IMR-90 (cell line): ENCODE measurements around the gene NXF3. TPM values are rescaled to one million over a fixed set of nuclear protein-coding genes. Genes with fewer than 3 reads are reported as not detected.
"Not testable (repeated sequence)": the region's sequence is repeated elsewhere in the genome, so short reads cannot be mapped to it uniquely, and the experiment has no call there.

ENCODE experiments used
- ATAC-seq: fragments of 200-7000 bp; cut with Tn5 transposase; 2 replicates; pipeline ENCODE4 v1.9.1; 2020; ENCODE audit warnings: low read depth, mild to moderate bottlenecking, moderate library complexity
- BruUV-seq: library from RNA; stranded (reverse); fragments of 400-500 nt; replicated peaks from 2 replicates; lab custom pipeline; 2021; lab: Mats Ljungman, UMichigan
- CTCF ChIA-PET: fragments of 300-600 bp; formaldehyde crosslinking; extraction: SDS; loops from one replicate; lab custom pipeline; 2021; ENCODE audit warnings: antibody characterized with exemption; lab: Yijun Ruan, JAX
- POLR2A ChIA-PET: fragments of 300-600 bp; sonication (Branson Sonifier 250); formaldehyde crosslinking; loops from one replicate; lab custom pipeline; 2022; ENCODE audit warnings: antibody characterized with exemption; ENCODE audit not compliant: unreplicated experiment; lab: Charles Lee
- DNase-seq: peaks from one replicate; pipeline ENCODE4 v3.0.0; 2013
- H2AFZ ChIP-seq: replicated peaks from 2 replicates; pipeline ENCODE3; 2013; ENCODE audit warnings: low read length, mild to moderate bottlenecking; ENCODE audit not compliant: poor library complexity
- H2AK5ac ChIP-seq: 2 replicates; pipeline ENCODE4 v1.6.1; 2013; ENCODE audit warnings: low read depth, low read length, inconsistent platforms
- H2AK9ac ChIP-seq: replicated peaks from 2 replicates; pipeline ENCODE3; 2013; ENCODE audit warnings: mild to moderate bottlenecking, low read depth, low read length, moderate library complexity; ENCODE audit not compliant: poor library complexity
- H2BK120ac ChIP-seq: 2 replicates; pipeline ENCODE4 v1.6.1; 2013; ENCODE audit warnings: low read depth, low read length, inconsistent platforms
- H2BK15ac ChIP-seq: 3 replicates; pipeline ENCODE4 v1.6.1; 2013; ENCODE audit warnings: low read depth, low read length, inconsistent platforms
- H2BK20ac ChIP-seq: 2 replicates; pipeline ENCODE4 v1.6.1; 2013; ENCODE audit warnings: low read depth, mild to moderate bottlenecking, inconsistent platforms, low read length, moderate library complexity
- H2BK5ac ChIP-seq: 2 replicates; pipeline ENCODE4 v1.6.1; 2013; ENCODE audit warnings: mild to moderate bottlenecking, low read depth, low read length, inconsistent platforms; ENCODE audit not compliant: poor library complexity, severe bottlenecking
- H3K14ac ChIP-seq: replicated peaks from 2 replicates; pipeline ENCODE4 v1.6.1; 2013; ENCODE audit warnings: low read depth, low read length, inconsistent platforms
- H3K18ac ChIP-seq: 2 replicates; pipeline ENCODE4 v1.6.1; 2013; ENCODE audit warnings: low read depth, low read length, control low read depth
- H3K23ac ChIP-seq: 2 replicates; pipeline ENCODE4 v1.6.1; 2013; ENCODE audit warnings: low read depth, low read length, inconsistent platforms
- H3K27ac ChIP-seq: 2 replicates; pipeline ENCODE4 v1.5.1; 2013; ENCODE audit warnings: mild to moderate bottlenecking, control low read depth, low read length; ENCODE audit not compliant: insufficient read depth
- H3K27me3 ChIP-seq: 2 replicates; pipeline ENCODE4 v1.6.1; 2013; ENCODE audit warnings: low read length; ENCODE audit not compliant: control insufficient read depth, insufficient read depth
- H3K36me3 ChIP-seq: 2 replicates; pipeline ENCODE4 v1.6.1; 2013; ENCODE audit warnings: low read length, mixed read lengths; ENCODE audit not compliant: control insufficient read depth, insufficient read depth
- H3K4ac ChIP-seq: 2 replicates; pipeline ENCODE4 v1.6.1; 2013; ENCODE audit warnings: low read depth, low read length, inconsistent platforms
- H3K4me1 ChIP-seq: 2 replicates; pipeline ENCODE4 v1.6.1; 2013; ENCODE audit warnings: low read length, mixed read lengths; ENCODE audit not compliant: control insufficient read depth, insufficient read depth
- H3K4me2 ChIP-seq: 2 replicates; pipeline ENCODE4 v1.6.1; 2013; ENCODE audit warnings: low read depth, mild to moderate bottlenecking, control low read depth, low read length, moderate library complexity
- H3K4me3 ChIP-seq: 2 replicates; pipeline ENCODE4 v1.5.1; 2013; ENCODE audit warnings: low read depth, mild to moderate bottlenecking, control low read depth, low read length, moderate library complexity; ENCODE audit not compliant: insufficient read depth
- H3K56ac ChIP-seq: 2 replicates; pipeline ENCODE4 v1.6.1; 2013; ENCODE audit warnings: low read length, inconsistent platforms; ENCODE audit not compliant: insufficient read depth; ENCODE audit errors: extremely low read depth
- H3K79me1 ChIP-seq, 2 experiments: 2 replicates each; pipeline ENCODE4 v1.6.1; 2013; ENCODE audit warnings: low read length in 2 of 2, inconsistent platforms in 1 of 2, low read depth in 1 of 2
- H3K9ac ChIP-seq: 2 replicates; pipeline ENCODE4 v1.6.1; 2013; ENCODE audit warnings: low read depth, low read length, control low read depth
- H3K9me1 ChIP-seq: 2 replicates; pipeline ENCODE4 v1.6.1; 2013; ENCODE audit warnings: low read length, inconsistent platforms; ENCODE audit not compliant: insufficient read depth
- H3K9me3 ChIP-seq: 2 replicates; pipeline ENCODE4 v1.6.1; 2013; ENCODE audit warnings: low read length; ENCODE audit not compliant: control insufficient read depth, insufficient read depth
- H4K20me1 ChIP-seq: 2 replicates; pipeline ENCODE4 v1.6.1; 2013; ENCODE audit warnings: low read length, inconsistent platforms; ENCODE audit not compliant: insufficient read depth
- H4K5ac ChIP-seq: 2 replicates; pipeline ENCODE4 v1.6.1; 2013; ENCODE audit warnings: mild to moderate bottlenecking, low read depth, low read length, control low read depth
- H4K8ac ChIP-seq, 2 experiments: 2 replicates each; pipeline ENCODE4 v1.6.1; 2013; ENCODE audit warnings: low read depth in 2 of 2, low read length in 2 of 2, control low read depth in 1 of 2, inconsistent platforms in 1 of 2
- H4K91ac ChIP-seq: 2 replicates; pipeline ENCODE4 v1.6.1; 2013; ENCODE audit warnings: low read depth, low read length, inconsistent platforms; ENCODE audit not compliant: insufficient read depth
- WGBS, 2 experiments: methylation state at CpG; one replicate each; pipeline versions ENCODE4 v1.1.5 to v1.1.7; 2013; ENCODE audit warnings: missing lambda C conversion rate in 2 of 2; ENCODE audit not compliant: insufficient read length in 1 of 2; ENCODE audit errors: extremely low coverage in 2 of 2; 5-methylcytosine and 5-hydroxymethylcytosine counted together
- dilution Hi-C: fragments of 300-500 bp; cut with HindIII; formaldehyde crosslinking; loops from one replicate; pipeline ENCODE4 v1.14.3; 2018; ENCODE audit warnings: low sequenced_read_pairs; ENCODE audit not compliant: unreplicated experiment
- in situ Hi-C: fragments of 300-500 bp; cut with MboI; formaldehyde crosslinking; loops from 3 replicates; pipeline ENCODE4 v1.14.3; 2019; ENCODE audit warnings: low sequenced_read_pairs, inconsistent platforms, mixed read lengths
- intact Hi-C: fragments of 100-400 bp; cut with micrococcal nuclease; formaldehyde crosslinking; loops from 2 replicates; pipeline ENCODE4 v1.10.0; 2022
- polyA plus RNA-seq, 3 experiments: library from polyadenylated mRNA; depleted of rRNA; stranded (reverse); fragments of >200 nt; gene quantifications; 2 replicates each; pipeline ENCODE4 v1.2.3, GENCODE V29; 2012; ENCODE audit warnings: low replicate concordance in 1 of 3
- total RNA-seq: library from RNA; depleted of rRNA; stranded (reverse); fragments of >200 nt; gene quantifications from 2 replicates; pipeline ENCODE4 v1.2.3, GENCODE V29; 2012

Gene NXF3
- total and polyA plus RNA-seq, 2 of the 4 experiments (the other 2 are of a cell fraction): not detected

DNA sequence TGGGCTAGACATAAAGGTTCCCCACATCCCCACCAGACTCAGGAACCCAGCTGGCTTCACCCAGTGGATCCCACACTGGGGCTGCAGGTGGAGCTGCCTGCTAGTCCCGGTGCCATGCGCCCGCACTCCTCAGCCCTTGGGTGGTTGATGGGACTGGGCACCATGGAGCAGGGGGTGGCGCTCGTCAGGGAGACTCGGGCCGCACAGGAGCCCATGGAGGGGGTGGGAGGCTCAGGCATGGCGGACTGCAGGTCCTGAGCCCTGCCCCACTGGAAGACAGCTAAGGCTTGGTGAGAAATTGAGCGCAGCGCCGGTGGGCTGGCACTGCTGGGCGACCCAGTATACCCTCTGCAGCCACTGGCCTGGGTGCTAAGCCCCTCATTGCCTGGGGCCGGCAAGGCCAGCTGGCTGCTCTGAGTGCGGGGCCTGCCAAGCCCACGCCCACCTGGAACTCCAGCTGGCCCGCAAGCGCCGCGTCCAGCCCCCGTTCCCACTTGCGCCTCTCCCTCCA lies 14.3 kb upstream of the NXF3 start:
- H3K9me3 ChIP-seq, H3K4me3 ChIP-seq, H3K18ac ChIP-seq, H3K56ac ChIP-seq, H2AK9ac ChIP-seq, H4K20me1 ChIP-seq, H3K9me1 ChIP-seq, H4K91ac ChIP-seq, DNase-seq, H2AFZ ChIP-seq, CTCF ChIA-PET, H3K4me2 ChIP-seq, H2BK20ac ChIP-seq, H3K27me3 ChIP-seq, H3K9ac ChIP-seq, H3K14ac ChIP-seq, POLR2A ChIA-PET, dilution Hi-C loops, BruUV-seq, H4K8ac ChIP-seq, H3K23ac ChIP-seq, H2BK5ac ChIP-seq, ATAC-seq, H2BK120ac ChIP-seq, H4K5ac ChIP-seq, H3K27ac ChIP-seq, H3K36me3 ChIP-seq, H3K79me1 ChIP-seq, in situ Hi-C loops, H2AK5ac ChIP-seq, H2BK15ac ChIP-seq, H3K4me1 ChIP-seq, intact Hi-C loops, H3K4ac ChIP-seq: not testable (repeated sequence)
- 84% methylated on average over 8 of the region's 21 CpGs; no CpG with 5 or more reads in 1 of the 2 experiments for WGBS, 2 experiments

DNA sequence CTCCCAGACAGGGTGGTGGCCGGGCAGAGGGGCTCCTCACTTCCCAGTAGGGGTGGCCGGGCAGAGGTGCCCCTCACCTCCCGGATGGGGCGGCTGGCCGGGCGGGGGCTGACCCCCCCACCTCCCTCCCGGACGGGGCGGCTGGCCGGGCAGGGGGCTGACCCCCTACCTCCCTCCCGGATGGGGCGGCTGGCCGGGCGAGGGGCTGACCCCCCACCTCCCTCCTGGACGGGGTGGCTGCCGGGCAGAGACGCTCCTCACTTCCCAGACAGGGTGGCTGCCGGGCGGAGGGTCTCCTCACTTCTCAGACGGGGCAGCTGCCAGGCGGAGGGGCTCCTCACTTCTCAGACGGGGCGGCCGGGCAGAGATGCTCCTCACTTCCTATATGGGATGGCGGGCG lies 11.4 kb upstream of the NXF3 start:
- H3K4me1 ChIP-seq, H2BK20ac ChIP-seq, H3K9me1 ChIP-seq, H4K8ac ChIP-seq, H2BK120ac ChIP-seq, DNase-seq, in situ Hi-C loops, H3K56ac ChIP-seq, H2AK5ac ChIP-seq, dilution Hi-C loops, H3K36me3 ChIP-seq, intact Hi-C loops, H4K20me1 ChIP-seq, H2AK9ac ChIP-seq, BruUV-seq, CTCF ChIA-PET, H2BK5ac ChIP-seq, H3K79me1 ChIP-seq, H4K91ac ChIP-seq, H4K5ac ChIP-seq, H3K14ac ChIP-seq, H2AFZ ChIP-seq, H3K27ac ChIP-seq, ATAC-seq, H3K4me3 ChIP-seq, H3K9me3 ChIP-seq, H3K27me3 ChIP-seq, H3K18ac ChIP-seq, H3K4me2 ChIP-seq, H3K4ac ChIP-seq, POLR2A ChIA-PET, H2BK15ac ChIP-seq, H3K23ac ChIP-seq, H3K9ac ChIP-seq: not testable (repeated sequence)
- no CpG with 5 or more reads among the region's 26 CpGs for WGBS, 2 experiments
